Omental fat pad (tissue), 4 donors: ENCODE data around the gene ABCC3. TPM values are rescaled to one million over a fixed set of nuclear protein-coding genes. Genes with fewer than 3 reads are reported as not detected.

Experiments
- ATAC-seq: fragments of 150-250 bp; one replicate; pipeline ENCODE4 v1.9.1; 2016; ENCODE audit warnings: mild to moderate bottlenecking, moderate library complexity; ENCODE audit not compliant: low FRiP score
- DNase-seq: peaks from one replicate; pipeline ENCODE4 v3.0.0-alpha.2; 2019; ENCODE audit warnings: low spot score
- total RNA-seq, 4 donors: library from RNA; depleted of rRNA; stranded (reverse); fragments of >200 nt; gene quantifications; one replicate each; pipeline ENCODE4 v1.1.0, GENCODE V29; 2016
- TF ChIP-seq, protein P1 (sequence below), 3 donors: fragments of 450-650 bp; IDR thresholded peaks; one replicate each; pipeline ENCODE4 v1.5.1; 2016 to 2017; ENCODE audit warnings: antibody characterized with exemption in 3 of 3, mild to moderate bottlenecking in 3 of 3, moderate library complexity in 2 of 3

The ABCC3 gene
- total RNA-seq, 4 donors from 2014 or later = 2.8 to 19.9 (median 11.1) TPM

DNA sequence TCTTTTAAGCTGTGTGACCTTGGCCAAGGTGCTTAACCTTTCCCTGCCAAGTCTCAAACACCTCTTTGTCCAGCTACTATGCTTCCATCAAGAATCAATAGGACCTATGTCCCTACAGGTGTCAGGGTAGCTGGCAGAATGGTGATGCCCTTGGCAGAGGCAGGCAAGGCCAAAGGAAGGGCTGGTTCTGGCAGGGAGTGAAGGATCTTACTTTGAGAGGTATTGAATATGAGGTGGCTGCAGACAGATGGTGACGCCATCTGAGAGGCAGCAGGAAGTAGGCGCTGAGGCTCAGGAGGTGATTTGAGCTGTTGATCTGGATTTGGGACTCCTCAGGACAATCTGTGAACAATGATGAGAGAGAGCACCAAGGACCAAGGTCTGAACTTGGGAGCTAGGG, 12.5 kb downstream of the ABCC3 start:
- TF ChIP-seq, protein P1, sequence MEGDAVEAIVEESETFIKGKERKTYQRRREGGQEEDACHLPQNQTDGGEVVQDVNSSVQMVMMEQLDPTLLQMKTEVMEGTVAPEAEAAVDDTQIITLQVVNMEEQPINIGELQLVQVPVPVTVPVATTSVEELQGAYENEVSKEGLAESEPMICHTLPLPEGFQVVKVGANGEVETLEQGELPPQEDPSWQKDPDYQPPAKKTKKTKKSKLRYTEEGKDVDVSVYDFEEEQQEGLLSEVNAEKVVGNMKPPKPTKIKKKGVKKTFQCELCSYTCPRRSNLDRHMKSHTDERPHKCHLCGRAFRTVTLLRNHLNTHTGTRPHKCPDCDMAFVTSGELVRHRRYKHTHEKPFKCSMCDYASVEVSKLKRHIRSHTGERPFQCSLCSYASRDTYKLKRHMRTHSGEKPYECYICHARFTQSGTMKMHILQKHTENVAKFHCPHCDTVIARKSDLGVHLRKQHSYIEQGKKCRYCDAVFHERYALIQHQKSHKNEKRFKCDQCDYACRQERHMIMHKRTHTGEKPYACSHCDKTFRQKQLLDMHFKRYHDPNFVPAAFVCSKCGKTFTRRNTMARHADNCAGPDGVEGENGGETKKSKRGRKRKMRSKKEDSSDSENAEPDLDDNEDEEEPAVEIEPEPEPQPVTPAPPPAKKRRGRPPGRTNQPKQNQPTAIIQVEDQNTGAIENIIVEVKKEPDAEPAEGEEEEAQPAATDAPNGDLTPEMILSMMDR (IDR thresholded peaks at IDR 0.05) = no peak
- ATAC-seq (no peak), DNase-seq (no peak)

DNA sequence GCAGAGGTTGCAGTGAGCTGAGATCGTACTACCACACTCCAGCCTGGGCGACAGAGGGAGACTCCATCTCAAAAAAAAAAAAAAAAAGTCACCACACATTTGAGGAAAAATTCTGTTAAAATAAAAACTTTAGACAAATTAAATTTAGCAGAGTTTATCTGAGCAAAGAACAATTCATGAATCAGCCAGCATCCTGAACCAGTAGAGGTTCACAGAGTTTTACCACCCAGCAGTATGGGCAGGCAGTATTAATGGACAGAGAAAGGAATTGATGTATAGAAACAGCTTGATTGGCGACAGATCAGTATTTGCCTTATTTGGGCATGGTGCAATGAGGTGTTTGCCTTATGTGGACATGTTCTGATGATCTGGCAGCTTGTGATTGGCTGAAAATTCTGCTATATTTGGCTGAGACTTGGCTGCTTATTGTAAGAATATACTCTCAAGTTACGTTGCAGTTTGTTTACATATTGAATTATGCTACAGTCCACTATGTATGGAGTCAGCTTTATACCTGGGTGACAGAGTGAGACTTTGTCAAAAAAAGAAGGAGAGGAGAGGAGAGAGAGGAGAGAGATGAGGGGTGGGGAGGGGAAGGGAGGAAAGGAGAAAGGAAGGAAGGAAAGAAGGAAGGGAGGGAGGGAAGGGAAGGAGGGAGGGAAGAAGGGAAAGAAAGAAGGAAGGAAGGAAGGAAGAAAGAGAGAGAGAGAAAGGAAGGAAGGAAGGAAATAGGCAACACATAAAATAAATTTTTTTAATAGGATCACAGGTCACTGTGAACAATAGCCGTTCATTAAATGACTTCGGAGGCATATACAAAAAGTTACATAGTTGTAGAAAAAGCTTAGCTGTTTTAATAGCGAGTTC, 14.6 kb downstream of the ABCC3 start:
- ATAC-seq (no peak), DNase-seq (no peak)
- TF ChIP-seq, protein P1 (IDR thresholded peaks at IDR 0.05) = no peak

DNA sequence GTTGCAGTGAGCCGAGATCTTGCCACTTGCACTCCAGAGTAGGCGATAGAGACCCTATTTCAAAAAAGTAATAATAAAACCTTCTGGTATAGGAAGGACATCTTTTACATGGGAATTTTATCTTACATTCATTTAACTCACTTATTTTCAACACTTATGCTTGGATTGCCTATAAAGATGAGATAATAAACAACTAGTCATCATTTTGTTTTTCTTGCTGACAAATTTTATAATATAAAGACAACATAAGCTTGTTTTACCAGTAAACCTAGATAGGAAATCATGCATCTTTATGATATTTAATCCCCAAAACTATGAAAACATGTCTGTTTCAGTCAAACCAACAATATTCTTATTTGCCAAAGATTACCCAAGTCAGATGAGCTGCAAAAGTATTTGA, 17.0 kb downstream of the ABCC3 start:
- TF ChIP-seq, protein P1 (IDR thresholded peaks at IDR 0.05) = no peak
- ATAC-seq (no peak), DNase-seq (no peak)

DNA sequence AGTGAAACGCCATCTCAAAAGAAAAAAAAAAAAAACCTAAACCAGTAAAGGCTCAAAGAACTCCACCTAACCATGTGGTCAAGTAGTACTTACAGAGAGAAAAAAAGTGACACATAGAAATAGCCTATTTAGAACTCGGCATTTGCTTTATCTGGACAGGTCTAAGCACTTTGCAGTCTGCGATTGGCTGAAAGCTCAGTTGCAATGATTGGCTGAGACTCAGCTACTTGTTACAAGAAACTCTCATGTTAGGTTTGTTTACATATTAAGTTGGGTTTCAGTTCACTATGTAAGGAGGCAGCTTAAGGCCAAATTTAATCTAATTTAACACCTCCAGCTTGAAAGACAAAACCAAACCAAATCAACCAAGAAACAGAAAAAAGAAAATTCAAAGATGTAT, 19.1 kb downstream of the ABCC3 start:
- ATAC-seq = no peak
- TF ChIP-seq, protein P1 (IDR thresholded peaks at IDR 0.05) = no peak
- DNase-seq = no peak

DNA sequence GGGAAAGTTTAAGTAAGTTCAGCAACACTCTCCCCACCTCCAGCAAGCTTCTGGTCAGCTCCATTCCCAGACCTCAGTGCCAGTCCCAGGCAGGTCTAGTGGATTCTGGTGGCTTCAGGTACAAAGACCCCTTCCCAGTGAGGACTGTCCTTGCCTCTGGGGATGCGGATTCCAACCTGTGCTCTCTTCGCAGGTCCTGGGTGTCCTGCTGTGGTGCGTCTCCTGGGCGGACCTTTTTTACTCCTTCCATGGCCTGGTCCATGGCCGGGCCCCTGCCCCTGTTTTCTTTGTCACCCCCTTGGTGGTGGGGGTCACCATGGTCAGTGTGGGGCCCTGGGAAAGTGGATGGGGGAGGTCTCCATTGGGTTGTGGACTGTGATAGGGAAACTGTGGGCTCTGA, 21.8 kb downstream of the ABCC3 start:
- TF ChIP-seq, protein P1 (IDR thresholded peaks at IDR 0.05) = no peak
- no peak for DNase-seq
- no peak for ATAC-seq

DNA sequence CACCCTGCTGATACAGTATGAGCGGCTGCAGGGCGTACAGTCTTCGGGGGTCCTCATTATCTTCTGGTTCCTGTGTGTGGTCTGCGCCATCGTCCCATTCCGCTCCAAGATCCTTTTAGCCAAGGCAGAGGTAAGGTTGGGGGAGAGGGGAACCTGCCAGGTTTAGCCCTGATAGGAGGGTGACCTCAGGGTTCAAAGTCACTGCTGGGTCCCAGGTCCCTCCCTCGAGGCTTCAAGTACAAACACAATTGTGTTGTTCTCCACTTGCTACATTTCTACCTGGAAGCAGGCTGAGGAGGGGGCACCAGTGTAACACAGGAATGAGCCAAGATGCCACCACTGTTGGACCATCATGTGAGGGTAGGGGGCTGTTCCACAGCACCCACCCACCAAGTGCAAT, 22.4 kb downstream of the ABCC3 start:
- TF ChIP-seq, protein P1 (IDR thresholded peaks at IDR 0.05) = no peak
- no peak for DNase-seq
- no peak for ATAC-seq

DNA sequence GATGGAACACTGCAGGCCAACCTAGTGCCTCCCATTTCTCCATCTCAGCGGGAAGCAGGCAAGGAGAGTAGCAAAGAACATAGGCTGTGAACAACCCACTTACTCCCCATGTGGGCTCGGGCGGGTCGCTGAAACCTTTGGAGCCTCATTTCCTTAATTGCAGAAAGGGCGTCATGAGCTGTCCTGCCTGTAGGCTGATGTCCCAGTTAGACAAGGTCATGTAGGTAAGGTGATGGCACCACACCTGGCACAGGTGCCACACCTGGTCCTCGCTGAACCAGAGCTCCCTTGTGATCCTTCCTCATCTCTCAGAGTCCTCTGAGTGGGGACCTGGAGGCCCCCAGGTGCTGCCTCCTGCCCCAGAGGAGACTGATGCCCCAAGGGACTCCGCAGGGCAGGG, 22.9 kb downstream of the ABCC3 start:
- TF ChIP-seq, protein P1 (IDR thresholded peaks at IDR 0.05) = no peak
- DNase-seq (no peak), ATAC-seq (no peak)
